Stimulated activated CD4-positive, alpha-beta T cell treated with anti-CD3 and anti-CD28 coated beads, Interleukin-1b, Interleukin-23, amount 100 ng/mL, for 48 hours (primary cell): ENCODE data around the gene GJA4.

Experiments
- DNase-seq: peaks from one replicate; pipeline ENCODE4 v3.0.0-alpha.2; 2020

The GJA4 gene

GRCh38 chr1:34792868-34793727 is at the start of gene GJA4:
TSS of gene GJA4 (plus strand) at chr1:34792999. CDS start at chr1:34794214, 1,215 bp downstream.
- DNase-seq = no peak

DNA sequence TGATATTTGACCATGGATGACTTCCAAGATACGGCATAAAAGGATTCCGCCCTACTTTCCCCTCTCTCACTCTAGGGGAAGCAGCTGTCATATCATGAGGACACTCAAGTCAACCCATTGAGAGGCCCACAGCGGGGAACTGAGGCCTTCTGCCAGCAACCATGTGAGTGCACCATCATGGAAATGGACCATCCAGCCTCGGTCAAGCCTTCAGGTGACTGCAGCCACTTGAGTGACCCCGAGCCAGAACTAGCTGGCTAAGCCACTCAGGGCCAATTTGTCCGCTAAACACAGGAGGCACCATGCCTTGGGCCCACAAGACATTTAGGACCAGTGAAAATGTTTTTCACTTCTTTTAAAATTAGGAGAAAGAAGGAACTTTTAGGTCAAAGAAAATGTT is 49.0 kb upstream of the GJA4 start:
- no peak for DNase-seq

DNA sequence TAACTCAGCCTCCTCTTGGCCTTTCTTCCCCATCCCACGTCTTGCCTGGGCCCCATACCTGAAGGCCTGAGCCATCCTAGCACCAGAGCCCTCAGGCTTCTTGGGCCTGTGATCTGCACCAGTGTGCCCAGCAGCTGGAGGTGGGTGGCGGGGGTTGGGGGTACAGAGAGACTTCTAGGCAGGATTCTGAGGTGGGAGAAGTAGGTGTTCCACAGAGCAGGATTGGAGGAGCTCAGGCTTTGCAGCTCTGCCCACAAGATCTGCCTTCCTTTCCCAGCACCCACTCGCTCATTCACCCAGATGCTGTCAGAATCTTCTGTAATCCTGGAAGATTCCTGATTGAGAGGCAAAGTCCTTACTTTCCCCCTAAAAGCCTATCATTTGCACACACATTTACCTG is 47.9 kb upstream of the GJA4 start:
- DNase-seq = no peak

GRCh38 chr1:34745666-34746065 is 47.1 kb upstream of the GJA4 start:
- no peak for DNase-seq

GRCh38 chr1:34746101-34746500 is 46.7 kb upstream of the GJA4 start:
- DNase-seq = no peak

GRCh38 chr1:34746785-34747637 is 45.8 kb upstream of the GJA4 start:
- DNase-seq = no peak

- no peak for DNase-seq
Observed at GRCh38 chr1:34747638-34747941, 45.2 kb upstream of the GJA4 start.

GRCh38 chr1:34749992-34750391 is 42.8 kb upstream of the GJA4 start:
- DNase-seq = no peak

- DNase-seq = no peak
Observed at GRCh38 chr1:34750610-34751009, 42.2 kb upstream of the GJA4 start.

GRCh38 chr1:34753163-34753562 is 39.6 kb upstream of the GJA4 start:
- no peak for DNase-seq

- DNase-seq = no peak
Observed at GRCh38 chr1:34754964-34755637, 37.7 kb upstream of the GJA4 start, which contains the start of gene GJB5. TSS of gene GJB5 (plus strand) at chr1:34755047. CDS start at chr1:34757331, 2,284 bp downstream.

DNA sequence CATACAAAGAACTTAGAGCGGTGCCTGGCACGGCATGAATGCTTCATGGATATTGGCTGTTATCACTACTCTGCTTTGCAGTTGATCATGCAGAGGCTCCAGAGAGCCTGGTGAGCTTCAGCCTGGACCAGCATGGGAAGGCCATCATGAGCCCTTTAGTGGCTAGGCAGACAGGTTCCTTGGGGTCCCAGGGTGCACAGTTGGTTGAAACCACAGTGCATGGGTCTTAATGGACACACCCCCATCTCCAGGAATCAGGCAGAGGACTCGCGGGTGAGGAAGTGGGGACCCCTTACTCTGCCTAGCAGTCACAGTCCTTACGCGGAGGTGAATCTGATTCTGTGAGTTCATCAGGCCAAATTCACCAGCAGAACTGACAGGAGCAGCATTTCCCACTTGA is 36.8 kb upstream of the GJA4 start:
- DNase-seq = no peak

DNA sequence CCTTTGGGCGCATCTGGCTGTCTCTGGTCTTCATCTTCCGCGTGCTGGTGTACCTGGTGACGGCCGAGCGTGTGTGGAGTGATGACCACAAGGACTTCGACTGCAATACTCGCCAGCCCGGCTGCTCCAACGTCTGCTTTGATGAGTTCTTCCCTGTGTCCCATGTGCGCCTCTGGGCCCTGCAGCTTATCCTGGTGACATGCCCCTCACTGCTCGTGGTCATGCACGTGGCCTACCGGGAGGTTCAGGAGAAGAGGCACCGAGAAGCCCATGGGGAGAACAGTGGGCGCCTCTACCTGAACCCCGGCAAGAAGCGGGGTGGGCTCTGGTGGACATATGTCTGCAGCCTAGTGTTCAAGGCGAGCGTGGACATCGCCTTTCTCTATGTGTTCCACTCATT is 35.4 kb upstream of the GJA4 start:
- DNase-seq = no peak

- no peak for DNase-seq
Observed at GRCh38 chr1:34758751-34759150, 34.0 kb upstream of the GJA4 start.

DNA sequence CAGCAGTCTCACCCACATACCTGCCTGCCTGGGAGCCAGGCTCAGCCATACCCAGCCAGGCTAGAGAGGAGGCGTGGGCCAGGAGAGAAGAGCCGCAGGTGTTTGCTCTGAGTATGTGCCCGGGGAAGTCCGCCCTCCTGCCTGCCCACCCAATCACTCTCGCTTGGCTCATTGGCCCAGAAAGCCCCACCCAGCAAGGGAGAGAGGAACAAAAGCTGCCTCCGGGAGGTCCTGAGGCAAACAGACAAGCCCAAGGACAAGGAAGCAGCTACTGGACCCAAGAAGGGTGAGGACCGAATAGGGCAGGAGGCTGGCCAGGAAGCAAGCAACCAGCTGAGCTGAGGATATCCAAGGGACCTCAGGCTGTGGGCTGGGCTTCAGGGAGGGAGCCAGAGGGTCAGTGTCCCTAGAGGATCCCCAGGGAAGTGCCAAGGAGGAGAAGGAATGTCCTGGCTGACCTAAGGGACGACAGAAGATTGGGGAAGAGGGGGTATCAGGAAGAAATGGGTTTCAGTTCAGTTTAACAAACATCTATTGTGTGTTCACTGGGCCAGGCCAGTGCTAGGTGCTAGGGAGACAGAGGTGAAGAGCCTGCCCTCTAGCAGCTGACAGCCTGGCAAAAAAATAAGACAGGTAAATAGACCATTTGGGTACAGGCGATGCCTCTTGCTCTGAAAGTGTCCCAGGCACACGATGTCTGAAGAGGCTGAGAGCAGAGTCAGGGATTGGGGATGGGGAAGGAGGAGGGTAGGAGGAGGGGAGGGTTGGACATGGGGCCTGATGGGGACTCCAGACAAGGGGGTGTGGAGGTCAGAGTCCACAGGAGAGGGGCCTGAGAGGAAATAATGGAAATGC is 33.1 kb upstream of the GJA4 start, which contains the start of gene GJB4:
GJB4 (plus strand) TSS at position 238 of the 855 bp plus-strand sequence. CDS start 1,515 bp downstream, outside the sequence.
- DNase-seq = no peak

DNA sequence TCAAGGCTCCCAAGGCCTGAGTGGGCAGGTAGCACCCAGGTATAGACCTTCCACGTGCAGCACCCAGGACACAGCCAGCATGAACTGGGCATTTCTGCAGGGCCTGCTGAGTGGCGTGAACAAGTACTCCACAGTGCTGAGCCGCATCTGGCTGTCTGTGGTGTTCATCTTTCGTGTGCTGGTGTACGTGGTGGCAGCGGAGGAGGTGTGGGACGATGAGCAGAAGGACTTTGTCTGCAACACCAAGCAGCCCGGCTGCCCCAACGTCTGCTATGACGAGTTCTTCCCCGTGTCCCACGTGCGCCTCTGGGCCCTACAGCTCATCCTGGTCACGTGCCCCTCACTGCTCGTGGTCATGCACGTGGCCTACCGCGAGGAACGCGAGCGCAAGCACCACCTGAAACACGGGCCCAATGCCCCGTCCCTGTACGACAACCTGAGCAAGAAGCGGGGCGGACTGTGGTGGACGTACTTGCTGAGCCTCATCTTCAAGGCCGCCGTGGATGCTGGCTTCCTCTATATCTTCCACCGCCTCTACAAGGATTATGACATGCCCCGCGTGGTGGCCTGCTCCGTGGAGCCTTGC is 31.5 kb upstream of the GJA4 start:
- DNase-seq = no peak

GRCh38 chr1:34761776-34762307 is 31.0 kb upstream of the GJA4 start:
- no peak for DNase-seq

DNA sequence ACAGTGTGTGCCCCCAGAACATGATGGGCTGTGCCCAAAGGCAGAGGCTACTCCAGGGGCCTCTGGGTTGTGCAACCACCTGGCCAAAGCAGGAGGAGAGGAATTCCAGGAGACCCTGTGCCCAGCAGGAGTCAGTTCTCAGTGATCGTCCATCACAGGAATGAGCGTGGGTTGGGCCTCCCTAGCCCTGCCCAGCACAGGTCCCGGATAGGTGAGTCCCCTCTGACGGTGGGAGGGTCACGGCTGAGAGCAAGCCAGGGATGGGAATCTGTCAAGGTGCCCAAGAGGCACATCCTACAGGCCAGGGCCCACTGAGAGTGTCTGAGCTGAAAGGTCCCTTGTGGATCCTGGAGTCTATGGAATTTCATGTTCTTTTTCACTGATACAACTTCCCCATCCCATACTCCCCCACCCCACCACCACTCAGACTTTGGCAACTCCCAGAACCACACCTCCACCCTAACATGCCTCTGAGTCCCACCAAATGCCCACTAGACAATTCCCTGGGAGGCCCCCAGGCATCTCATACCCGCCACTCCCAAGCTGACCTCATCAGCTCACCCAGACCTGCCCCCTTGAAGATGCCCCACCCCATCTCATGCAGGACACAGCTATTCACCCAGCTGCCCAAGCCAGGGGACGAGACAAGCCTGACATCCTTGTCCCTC is 30.2 kb upstream of the GJA4 start:
- DNase-seq = no peak

- DNase-seq = no peak
Observed at GRCh38 chr1:34763142-34763781, 29.5 kb upstream of the GJA4 start.

DNA sequence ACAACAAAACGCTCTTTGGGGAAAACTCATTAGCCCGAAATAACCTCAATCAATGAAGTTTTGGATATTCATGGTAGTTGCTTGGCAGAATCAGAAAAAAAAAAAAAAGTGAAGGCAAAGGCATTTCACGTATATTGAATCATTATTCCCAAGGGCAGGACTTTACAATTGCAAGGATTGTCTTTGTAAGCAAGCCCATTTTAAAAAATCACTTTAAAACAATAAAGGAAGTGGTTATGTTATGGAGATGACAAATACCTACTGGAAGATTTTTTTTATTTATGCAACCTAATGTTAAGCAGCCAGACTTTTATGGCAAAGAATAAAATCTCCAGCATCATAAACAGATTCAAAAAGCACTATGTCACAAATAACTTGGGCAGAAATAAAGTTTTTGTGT is 23.9 kb upstream of the GJA4 start:
- DNase-seq = no peak
